ENCODE results near the gene ENKD1.

DNA sequence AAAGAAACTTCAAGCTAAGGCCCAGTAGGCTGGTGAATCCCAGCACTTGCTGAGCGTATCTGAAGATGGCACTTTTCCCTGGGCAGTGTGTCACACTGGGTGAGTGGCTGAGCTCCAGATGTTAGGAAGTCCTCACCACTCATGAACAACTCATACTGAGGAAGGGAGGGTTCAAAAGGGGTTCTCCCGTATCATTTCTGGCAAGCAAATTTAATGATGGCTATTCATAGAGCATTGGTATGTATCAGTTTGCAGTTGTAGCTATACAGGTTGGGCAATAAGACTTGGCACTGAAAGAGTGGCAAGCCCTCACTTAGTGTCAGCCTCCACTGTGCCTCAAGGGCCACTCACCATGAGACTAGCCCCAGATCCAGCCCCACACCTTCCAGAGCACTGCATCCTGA is 41.8 kb upstream of the ENKD1 start:
- TF ChIP-seq, protein P1, sequence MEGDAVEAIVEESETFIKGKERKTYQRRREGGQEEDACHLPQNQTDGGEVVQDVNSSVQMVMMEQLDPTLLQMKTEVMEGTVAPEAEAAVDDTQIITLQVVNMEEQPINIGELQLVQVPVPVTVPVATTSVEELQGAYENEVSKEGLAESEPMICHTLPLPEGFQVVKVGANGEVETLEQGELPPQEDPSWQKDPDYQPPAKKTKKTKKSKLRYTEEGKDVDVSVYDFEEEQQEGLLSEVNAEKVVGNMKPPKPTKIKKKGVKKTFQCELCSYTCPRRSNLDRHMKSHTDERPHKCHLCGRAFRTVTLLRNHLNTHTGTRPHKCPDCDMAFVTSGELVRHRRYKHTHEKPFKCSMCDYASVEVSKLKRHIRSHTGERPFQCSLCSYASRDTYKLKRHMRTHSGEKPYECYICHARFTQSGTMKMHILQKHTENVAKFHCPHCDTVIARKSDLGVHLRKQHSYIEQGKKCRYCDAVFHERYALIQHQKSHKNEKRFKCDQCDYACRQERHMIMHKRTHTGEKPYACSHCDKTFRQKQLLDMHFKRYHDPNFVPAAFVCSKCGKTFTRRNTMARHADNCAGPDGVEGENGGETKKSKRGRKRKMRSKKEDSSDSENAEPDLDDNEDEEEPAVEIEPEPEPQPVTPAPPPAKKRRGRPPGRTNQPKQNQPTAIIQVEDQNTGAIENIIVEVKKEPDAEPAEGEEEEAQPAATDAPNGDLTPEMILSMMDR (IDR thresholded peaks at IDR 0.05) = no peak
- TF ChIP-seq, protein P2, sequence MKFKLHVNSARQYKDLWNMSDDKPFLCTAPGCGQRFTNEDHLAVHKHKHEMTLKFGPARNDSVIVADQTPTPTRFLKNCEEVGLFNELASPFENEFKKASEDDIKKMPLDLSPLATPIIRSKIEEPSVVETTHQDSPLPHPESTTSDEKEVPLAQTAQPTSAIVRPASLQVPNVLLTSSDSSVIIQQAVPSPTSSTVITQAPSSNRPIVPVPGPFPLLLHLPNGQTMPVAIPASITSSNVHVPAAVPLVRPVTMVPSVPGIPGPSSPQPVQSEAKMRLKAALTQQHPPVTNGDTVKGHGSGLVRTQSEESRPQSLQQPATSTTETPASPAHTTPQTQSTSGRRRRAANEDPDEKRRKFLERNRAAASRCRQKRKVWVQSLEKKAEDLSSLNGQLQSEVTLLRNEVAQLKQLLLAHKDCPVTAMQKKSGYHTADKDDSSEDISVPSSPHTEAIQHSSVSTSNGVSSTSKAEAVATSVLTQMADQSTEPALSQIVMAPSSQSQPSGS (CRISPR knock-in tag; IDR thresholded peaks at IDR 0.05; ENCODE audit: borderline replicate concordance, low read depth) = no peak
- no peak for TF ChIP-seq FOXP1 (CRISPR knock-in tag; IDR thresholded peaks at IDR 0.05; ENCODE audit: borderline replicate concordance)
- TF ChIP-seq, protein P3, sequence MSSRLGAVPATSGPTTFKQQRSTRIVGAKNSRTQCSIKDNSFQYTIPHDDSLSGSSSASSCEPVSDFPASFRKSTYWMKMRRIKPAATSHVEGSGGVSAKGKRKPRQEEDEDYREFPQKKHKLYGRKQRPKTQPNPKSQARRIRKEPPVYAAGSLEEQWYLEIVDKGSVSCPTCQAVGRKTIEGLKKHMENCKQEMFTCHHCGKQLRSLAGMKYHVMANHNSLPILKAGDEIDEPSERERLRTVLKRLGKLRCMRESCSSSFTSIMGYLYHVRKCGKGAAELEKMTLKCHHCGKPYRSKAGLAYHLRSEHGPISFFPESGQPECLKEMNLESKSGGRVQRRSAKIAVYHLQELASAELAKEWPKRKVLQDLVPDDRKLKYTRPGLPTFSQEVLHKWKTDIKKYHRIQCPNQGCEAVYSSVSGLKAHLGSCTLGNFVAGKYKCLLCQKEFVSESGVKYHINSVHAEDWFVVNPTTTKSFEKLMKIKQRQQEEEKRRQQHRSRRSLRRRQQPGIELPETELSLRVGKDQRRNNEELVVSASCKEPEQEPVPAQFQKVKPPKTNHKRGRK (CRISPR knock-in tag; IDR thresholded peaks at IDR 0.05; ENCODE audit: borderline replicate concordance) = no peak
- no peak for TF ChIP-seq ZNF423 (CRISPR knock-in tag; IDR thresholded peaks at IDR 0.05)

Measured in WTC11 (cell line).